Measurements from ENCODE around the gene ARL15.

The ARL15 gene

GRCh38 chr5:54282876-54283275, 27.5 kb downstream of the ARL15 start:
- DNase-seq (ENCODE audit: low read depth): no peak

GRCh38 chr5:54281960-54282692, 28.2 kb downstream of the ARL15 start:
- DNase-seq (ENCODE audit: low read depth): no peak

- DNase-seq (ENCODE audit: low read depth): no peak
These were observed 30.4 kb downstream of the ARL15 start for GRCh38 chr5:54279960-54280359.

- no peak for DNase-seq (ENCODE audit: low read depth)
These were observed 31.2 kb downstream of the ARL15 start for GRCh38 chr5:54278979-54279717.

DNA sequence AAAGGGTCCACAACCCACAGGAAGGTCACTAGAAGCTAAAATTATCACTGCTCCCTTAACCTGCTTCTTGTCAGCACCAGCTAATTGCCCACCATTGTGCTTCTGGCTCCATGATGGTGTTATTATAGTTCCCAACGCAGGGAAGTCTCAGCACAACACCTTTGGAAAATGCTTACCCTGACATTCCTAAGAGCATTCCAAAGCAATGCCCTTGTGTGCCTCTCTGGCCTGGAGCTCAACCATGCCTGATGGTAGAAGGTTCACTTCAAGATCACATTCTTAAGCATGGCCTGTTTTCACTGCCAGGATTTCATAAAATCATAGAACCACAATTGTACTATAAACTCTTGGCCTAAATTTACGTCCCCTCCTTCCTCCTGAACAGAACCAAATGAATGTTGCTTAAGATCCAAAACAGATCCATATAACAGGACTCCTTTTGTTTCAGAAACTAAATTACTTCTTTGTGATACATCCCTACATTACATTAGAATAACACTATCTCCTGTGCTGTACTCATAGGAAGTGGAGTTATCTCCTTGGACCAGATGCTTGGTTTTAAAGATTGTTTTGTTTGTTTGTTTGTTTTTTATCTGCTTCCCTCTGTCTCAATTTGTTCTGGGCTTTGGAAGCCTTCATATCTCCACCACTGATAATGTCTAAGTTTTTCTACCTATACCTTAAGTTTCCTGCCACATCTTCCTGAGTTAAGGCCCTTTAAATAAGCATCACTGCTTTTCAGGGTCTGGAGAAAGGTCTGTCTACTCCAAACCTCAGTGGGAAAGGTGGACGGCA, 32.1 kb downstream of the ARL15 start:
- DNase-seq (ENCODE audit: low read depth): no peak

GRCh38 chr5:54276048-54276447, 34.3 kb downstream of the ARL15 start:
- no peak for DNase-seq (ENCODE audit: low read depth)

DNA sequence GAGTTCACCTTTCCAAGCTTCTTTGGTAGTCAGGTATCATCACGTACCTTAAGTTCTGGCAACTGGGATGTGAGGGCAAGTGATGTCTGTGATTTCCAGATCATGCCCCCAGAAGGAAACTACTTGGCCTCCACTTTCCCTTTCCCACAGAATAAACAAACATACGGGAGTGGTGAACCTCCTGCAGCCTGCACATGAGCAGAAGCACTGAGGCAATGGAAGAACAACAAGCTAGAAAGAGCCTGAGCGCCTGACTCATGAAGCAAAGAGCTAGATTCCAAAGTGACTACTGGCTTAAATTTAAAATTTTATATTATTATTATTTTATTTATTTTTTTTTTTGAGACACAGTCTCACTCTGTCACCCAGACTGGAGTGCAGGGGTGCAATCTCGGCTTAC, 35.0 kb downstream of the ARL15 start:
- DNase-seq (ENCODE audit: low read depth): no peak

- DNase-seq (ENCODE audit: low read depth): no peak
These were observed 35.4 kb downstream of the ARL15 start for GRCh38 chr5:54274944-54275343.

GRCh38 chr5:54273715-54274114, 36.7 kb downstream of the ARL15 start:
- DNase-seq (ENCODE audit: low read depth): no peak

- no peak for DNase-seq (ENCODE audit: low read depth)
These were observed 37.6 kb downstream of the ARL15 start for GRCh38 chr5:54272746-54273145.

DNA sequence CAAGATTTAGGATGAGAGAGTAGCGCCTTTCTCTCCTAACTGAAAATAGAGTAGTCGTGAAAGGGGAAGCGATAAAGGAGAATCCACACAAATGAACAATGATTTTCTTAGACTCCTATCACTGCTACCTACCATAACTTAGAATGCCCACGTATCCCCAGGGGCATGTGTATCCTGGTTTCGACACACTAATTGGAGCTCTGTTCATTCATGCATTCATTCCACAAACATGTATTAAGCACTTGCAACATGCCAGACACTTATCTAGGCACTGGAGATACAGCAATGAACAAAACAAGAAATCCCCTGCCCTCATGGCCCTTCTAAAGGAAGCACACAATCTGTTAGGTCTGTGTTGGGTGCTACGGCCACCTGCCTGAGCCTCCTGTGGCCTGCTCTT, 40.0 kb downstream of the ARL15 start:
- no peak for DNase-seq (ENCODE audit: low read depth)

GRCh38 chr5:54264574-54264973, 45.8 kb downstream of the ARL15 start:
- DNase-seq (ENCODE audit: low read depth): no peak

DNA sequence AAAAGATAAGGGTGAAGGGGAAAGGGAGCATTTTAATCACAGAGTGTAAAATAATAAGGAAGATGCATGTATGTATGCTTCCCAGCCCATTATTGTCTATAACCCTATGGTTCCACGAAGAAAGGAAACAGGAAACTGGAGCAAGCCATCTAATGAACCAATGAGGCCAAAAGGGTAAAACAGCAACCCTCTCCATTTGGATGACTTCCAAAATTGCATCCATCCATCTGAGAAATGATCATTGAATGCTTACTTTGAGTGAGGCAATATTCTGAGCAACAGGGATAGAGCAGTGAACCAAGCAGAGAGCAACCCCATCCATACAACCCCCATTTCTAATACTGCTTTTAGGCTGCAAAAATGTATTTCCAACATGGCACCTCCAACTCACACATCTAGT, 46.9 kb downstream of the ARL15 start:
- DNase-seq (ENCODE audit: low read depth): no peak

DNA sequence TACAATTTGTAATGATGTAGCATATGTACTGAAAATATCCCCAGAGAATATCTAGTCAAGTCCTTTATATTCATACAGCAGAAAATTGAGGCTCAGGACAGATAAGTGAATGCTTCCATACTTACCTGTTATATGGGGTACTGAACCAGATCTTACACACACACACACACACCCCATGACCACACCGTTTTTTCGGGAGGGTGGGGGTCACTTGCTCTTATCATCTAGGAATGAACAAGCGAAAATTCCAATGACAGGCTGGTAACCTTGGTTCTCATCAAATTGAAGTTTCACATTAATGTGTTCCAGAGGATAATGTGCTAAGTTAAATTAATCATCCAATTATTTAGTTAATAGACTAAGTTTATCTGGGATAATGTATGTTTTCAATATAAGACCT, 48.8 kb downstream of the ARL15 start:
- no peak for DNase-seq (ENCODE audit: low read depth)

DNA sequence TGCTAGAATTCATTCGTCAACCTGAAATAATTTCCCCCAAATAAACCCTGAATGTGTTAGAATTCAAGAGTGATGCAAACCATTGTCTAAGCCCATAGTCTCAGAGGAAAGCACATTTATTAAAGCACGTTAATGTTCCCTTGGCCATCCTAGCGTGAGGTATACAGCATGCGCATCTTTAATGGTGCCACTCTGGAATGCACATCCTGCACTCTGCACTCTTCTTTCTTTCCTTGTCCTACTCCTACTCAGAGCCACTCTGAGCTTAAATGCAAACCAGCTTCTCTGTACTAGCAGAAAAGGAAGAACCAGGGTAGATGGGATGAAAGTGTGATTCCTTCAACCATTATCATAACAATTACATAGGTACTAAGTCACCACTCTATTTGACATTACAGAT, 50.4 kb downstream of the ARL15 start:
- no peak for DNase-seq (ENCODE audit: low read depth)

DNA sequence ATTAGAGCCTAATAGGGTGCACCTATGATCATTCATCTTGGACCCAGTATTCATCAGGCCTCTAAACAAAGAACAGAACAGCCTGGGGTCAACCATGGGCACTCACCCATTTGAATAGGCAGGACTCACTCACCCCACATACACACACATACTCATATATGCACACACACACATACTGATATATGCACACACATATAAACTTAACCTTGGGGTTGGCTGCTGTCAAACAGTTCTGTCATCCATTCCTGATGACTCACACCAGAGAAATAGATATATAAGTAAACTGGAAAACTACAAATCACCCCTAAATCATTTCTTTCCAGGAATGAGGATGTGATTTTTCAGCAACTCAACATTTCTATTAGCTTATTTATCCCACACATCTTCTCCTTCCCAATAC, 51.3 kb downstream of the ARL15 start:
- DNase-seq (ENCODE audit: low read depth): no peak

DNA sequence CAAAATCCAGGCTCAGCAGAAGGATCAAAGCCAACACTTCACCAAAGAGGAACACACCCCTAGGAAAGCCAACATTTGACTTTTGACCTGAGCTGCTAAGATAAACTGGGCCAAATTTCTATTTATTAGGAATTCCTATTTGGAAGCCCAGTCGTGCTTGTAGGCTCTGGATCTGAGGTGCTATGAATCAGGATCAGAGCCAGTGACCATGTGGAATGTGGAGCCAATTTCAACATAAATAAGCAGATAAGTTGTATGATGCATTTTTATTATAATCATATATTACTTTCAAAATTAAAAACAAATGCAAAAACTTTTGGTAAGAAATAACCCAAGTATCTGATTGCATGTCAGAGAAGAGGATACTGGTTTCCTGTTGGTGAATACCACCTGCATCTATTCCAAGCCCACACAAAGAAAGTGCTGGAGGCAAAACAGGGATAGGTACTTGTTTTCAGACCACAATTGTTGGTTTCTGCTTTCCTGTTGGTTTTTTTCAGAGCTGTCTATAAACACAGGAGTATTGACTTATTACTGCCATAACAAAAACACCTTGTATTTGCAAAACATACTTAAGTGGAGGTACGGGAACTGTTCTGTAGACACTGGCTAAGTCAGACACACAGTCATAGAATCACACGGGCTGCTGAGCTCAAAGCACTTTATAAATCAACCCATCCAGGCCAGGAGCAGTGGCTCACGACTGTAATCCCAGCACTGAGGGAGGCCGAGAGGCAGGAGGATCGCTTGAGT, 52.8 kb downstream of the ARL15 start:
- DNase-seq (ENCODE audit: low read depth): no peak

- no peak for DNase-seq (ENCODE audit: low read depth)
These were observed 55.7 kb downstream of the ARL15 start for GRCh38 chr5:54254482-54255198.

DNA sequence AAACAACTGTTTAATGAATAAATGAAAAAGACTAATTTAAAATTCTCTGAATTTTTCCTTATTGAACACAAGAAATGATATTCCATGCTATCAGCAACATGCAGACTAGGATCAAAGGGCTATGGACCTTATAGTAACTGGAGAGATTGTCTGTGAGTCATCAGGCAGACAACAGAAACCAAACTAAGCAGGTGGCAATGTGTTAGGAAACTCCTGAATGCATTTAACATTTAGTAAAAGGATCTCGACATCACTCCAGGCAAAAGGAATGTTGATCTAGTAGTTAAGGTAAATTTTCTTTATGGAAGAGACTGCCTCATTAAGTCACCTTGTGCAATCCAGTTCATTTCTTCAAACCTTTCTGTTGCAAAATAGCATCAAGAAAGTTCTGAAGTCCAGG, 58.4 kb downstream of the ARL15 start:
- no peak for DNase-seq (ENCODE audit: low read depth)

- no peak for DNase-seq (ENCODE audit: low read depth)
These were observed 61.0 kb downstream of the ARL15 start for GRCh38 chr5:54249210-54250028.

- no peak for DNase-seq (ENCODE audit: low read depth)
These were observed 63.1 kb downstream of the ARL15 start for GRCh38 chr5:54247226-54247625.
